GM12878 (cell line): ENCODE measurements around the gene ANO6. TPM values are rescaled to one million over a fixed set of nuclear protein-coding genes. Genes with fewer than 3 reads are reported as not detected.

Experiments
- E2F8 ChIP-seq: fragments of 450-650 bp; IDR thresholded peaks from 2 replicates; pipeline ENCODE4 v1.6.1; 2018; ENCODE audit warnings: mild to moderate bottlenecking, low read depth, moderate library complexity; ENCODE audit not compliant: partially characterized antibody
- E4F1 ChIP-seq: fragments of 450-650 bp; IDR thresholded peaks from 2 replicates; pipeline ENCODE4 v1.6.1; 2018; ENCODE audit warnings: borderline replicate concordance, mild to moderate bottlenecking; ENCODE audit not compliant: partially characterized antibody
- IKZF1 ChIP-seq: fragments of 450-650 bp; conservative IDR thresholded peaks from 2 replicates; pipeline ENCODE4 v1.6.1; 2017; ENCODE audit warnings: antibody characterized with exemption, mild to moderate bottlenecking
- JUNB ChIP-seq: IDR thresholded peaks from 2 replicates; pipeline ENCODE4 v1.6.1; 2016; ENCODE audit warnings: antibody characterized with exemption, mild to moderate bottlenecking
- NFIC ChIP-seq: IDR thresholded peaks from 2 replicates; pipeline ENCODE4 v1.6.1; 2012; ENCODE audit warnings: low read depth, mild to moderate bottlenecking, inconsistent platforms, low read length, moderate library complexity
- NFYB ChIP-seq: IDR thresholded peaks from 2 replicates; pipeline ENCODE4 v1.6.1; 2011; ENCODE audit warnings: low read depth, mild to moderate bottlenecking, low read length, improper control_type of control experiment, moderate library complexity; ENCODE audit not compliant: insufficient read depth
- RELB ChIP-seq: fragments of 450-650 bp; IDR thresholded peaks from 2 replicates; pipeline ENCODE4 v1.6.1; 2017; ENCODE audit warnings: low read depth, mild to moderate bottlenecking, moderate library complexity
- ZBED1 ChIP-seq: IDR thresholded peaks from 2 replicates; pipeline ENCODE4 v1.6.1; 2016; ENCODE audit warnings: borderline replicate concordance
- polyA plus RNA-seq, 11 experiments: library from polyadenylated mRNA; depleted of rRNA in 4 of 11; unstranded in 6 of 11; stranded (reverse) in 5 of 11; fragments of >200 nt; fragmentation: Nextera tagmentation in 4 of 11; fragmentation: Illumina TruSeq in 1 of 11; extraction: Ambion mirVana in 4 of 11; extraction: Trizol in 1 of 11; gene quantifications; 1 replicate in 1 of 11; 2 replicates in 10 of 11; pipeline versions ENCODE4 v1.2.1 to v1.2.3, GENCODE V29; 2011 to 2016; ENCODE audit warnings: inconsistent platforms in 2 of 11, missing spikeins in 2 of 11, low read depth in 1 of 11
- total RNA-seq, 4 experiments: library from RNA; depleted of rRNA in 3 of 4; stranded (reverse); fragments of >200 nt in 3 of 4; fragmentation: Illumina TruSeq in 1 of 4; extraction: Trizol in 1 of 4; gene quantifications; 2 replicates each; pipeline versions ENCODE4 v1.2.1 to v1.2.3, GENCODE V29; 2013 to 2021

Gene ANO6
- total and polyA plus RNA-seq, 10 of the 15 experiments (the other 5 are each of a cell fraction or from before 2014, with no cell fraction given): 4.6 to 30.3 (median 26.0) TPM

GRCh38 chr12:45310627-45310968, 94.7 kb downstream of the ANO6 start (continued):
- TF ChIP-seq ZBED1 (no peak), IKZF1 (no peak), JUNB (no peak), E4F1 (no peak), NFIC (no peak), E2F8 (no peak), NFYB (no peak), RELB (no peak)
